Measurements from ENCODE around the gene GNAT3. TPM values are rescaled to one million over a fixed set of nuclear protein-coding genes. Genes with fewer than 3 reads are reported as not detected.
A peak's percentile ranks its signal among the peaks of the same experiment; 100 is the strongest.

The GNAT3 gene
- total RNA-seq, 1 experiment from 2014 or later = not detected

GRCh38 chr7:80415114-80415513, 96.8 kb downstream of the GNAT3 start:
- CTCF ChIA-PET = interaction anchor here (0.8 kb wide), 1 partner anchor 13 kb away, joined by 5 read pairs; no protein-coding TSS in a partner anchor
- DNase-seq (ENCODE audit: low spot score) = no peak
- Histone ChIP-seq H3K36me3 (ENCODE audit: insufficient read depth, low read length, poor library complexity, severe bottlenecking) (no peaks in the 10 kb centered on the region), H3K4me3 (ENCODE audit: low read depth, low read length, poor library complexity, severe bottlenecking) (no peak overlapping the region), H3K27ac (ENCODE audit: low read depth, low read length, poor library complexity, severe bottlenecking) (no peak overlapping the region), H3K9me3 (ENCODE audit: low read depth, low read length, poor library complexity, severe bottlenecking) (no peaks in the 10 kb centered on the region), H3K4me1 (ENCODE audit: insufficient read depth, low read length, poor library complexity, severe bottlenecking) (peaks cover 9% of the 10 kb centered on the region), H3K27me3 (replicated peaks; ENCODE audit: insufficient read depth, low read depth, low read length, poor library complexity) (peaks cover 58% of the 10 kb centered on the region)
- BruUV-seq (replicated peaks) = no TSS peak
- POLR2A ChIA-PET (ENCODE audit: low non-redundant PET) = no interaction called here
- intact Hi-C loops (cut with micrococcal nuclease; ENCODE audit: unreplicated experiment) = no loop called here
- TF ChIP-seq, protein P1, sequence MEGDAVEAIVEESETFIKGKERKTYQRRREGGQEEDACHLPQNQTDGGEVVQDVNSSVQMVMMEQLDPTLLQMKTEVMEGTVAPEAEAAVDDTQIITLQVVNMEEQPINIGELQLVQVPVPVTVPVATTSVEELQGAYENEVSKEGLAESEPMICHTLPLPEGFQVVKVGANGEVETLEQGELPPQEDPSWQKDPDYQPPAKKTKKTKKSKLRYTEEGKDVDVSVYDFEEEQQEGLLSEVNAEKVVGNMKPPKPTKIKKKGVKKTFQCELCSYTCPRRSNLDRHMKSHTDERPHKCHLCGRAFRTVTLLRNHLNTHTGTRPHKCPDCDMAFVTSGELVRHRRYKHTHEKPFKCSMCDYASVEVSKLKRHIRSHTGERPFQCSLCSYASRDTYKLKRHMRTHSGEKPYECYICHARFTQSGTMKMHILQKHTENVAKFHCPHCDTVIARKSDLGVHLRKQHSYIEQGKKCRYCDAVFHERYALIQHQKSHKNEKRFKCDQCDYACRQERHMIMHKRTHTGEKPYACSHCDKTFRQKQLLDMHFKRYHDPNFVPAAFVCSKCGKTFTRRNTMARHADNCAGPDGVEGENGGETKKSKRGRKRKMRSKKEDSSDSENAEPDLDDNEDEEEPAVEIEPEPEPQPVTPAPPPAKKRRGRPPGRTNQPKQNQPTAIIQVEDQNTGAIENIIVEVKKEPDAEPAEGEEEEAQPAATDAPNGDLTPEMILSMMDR (conservative IDR thresholded peaks at IDR 0.05; ENCODE audit: low read depth, low read length) = no peak
- no peak for TF ChIP-seq EZH2 (IDR thresholded peaks at IDR 0.05; ENCODE audit: borderline replicate concordance, low read depth, low read length, poor library complexity, severe bottlenecking)

- ChIA-PET POLR2A (ENCODE audit: low non-redundant PET) (no interaction called here), CTCF (interaction anchor here (0.8 kb wide), 1 partner anchor 14 kb away, joined by 5 read pairs; no protein-coding TSS in a partner anchor)
- intact Hi-C loops (cut with micrococcal nuclease; ENCODE audit: unreplicated experiment) = no loop called here
- Histone ChIP-seq H3K36me3 (ENCODE audit: insufficient read depth, low read length, poor library complexity, severe bottlenecking) (no peaks in the 10 kb centered on the region), H3K27ac (ENCODE audit: low read depth, low read length, poor library complexity, severe bottlenecking) (no peak overlapping the region), H3K4me3 (ENCODE audit: low read depth, low read length, poor library complexity, severe bottlenecking) (no peak overlapping the region), H3K27me3 (replicated peaks; ENCODE audit: insufficient read depth, low read depth, low read length, poor library complexity) (peaks cover 59% of the 10 kb centered on the region), H3K4me1 (ENCODE audit: insufficient read depth, low read length, poor library complexity, severe bottlenecking) (peaks cover 9% of the 10 kb centered on the region), H3K9me3 (ENCODE audit: low read depth, low read length, poor library complexity, severe bottlenecking) (no peaks in the 10 kb centered on the region)
- no peak for TF ChIP-seq EZH2 (IDR thresholded peaks at IDR 0.05; ENCODE audit: borderline replicate concordance, low read depth, low read length, poor library complexity, severe bottlenecking)
- TF ChIP-seq, protein P1 (conservative IDR thresholded peaks at IDR 0.05; ENCODE audit: low read depth, low read length) = no peak
- no TSS peak for BruUV-seq (replicated peaks)
- DNase-seq (ENCODE audit: low spot score) = no peak
Observed at GRCh38 chr7:80414331-80414730, 97.5 kb downstream of the GNAT3 start.

DNA sequence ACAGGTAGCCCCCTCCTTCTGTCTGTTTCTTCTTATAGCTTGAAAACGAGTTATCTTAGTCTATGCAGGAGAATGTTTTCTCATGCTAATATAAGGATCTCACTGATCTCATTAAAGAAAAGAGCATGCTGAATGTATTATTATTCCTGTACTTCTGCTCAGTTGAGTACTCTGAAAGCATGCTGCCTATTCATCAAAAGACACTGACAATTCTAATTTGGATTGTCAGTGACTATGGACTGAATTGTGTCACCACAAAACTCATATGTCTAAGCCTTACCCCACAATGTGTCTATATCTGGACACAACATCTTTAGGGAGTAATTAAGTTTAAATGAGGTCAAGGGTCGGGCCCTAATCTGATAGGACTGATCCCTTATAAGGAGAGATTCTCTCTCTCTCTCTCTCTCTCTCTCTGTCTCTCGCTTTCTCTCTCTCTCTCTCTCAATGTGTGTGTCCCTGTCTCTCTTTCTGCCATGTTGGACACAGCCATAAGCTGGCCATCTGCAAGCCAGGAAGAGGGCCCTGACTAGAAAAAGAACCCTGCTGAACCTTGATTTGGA, 98.4 kb downstream of the GNAT3 start:
- H3K27ac ChIP-seq (ENCODE audit: low read depth, low read length, poor library complexity, severe bottlenecking) = no peak overlapping the region
- POLR2A ChIA-PET (ENCODE audit: low non-redundant PET) = no interaction called here
- H3K4me3 ChIP-seq (ENCODE audit: low read depth, low read length, poor library complexity, severe bottlenecking) = no peak overlapping the region
- H3K4me1 ChIP-seq (ENCODE audit: insufficient read depth, low read length, poor library complexity, severe bottlenecking) = peaks cover 9% of the 10 kb centered on the region
- no TSS peak for BruUV-seq (replicated peaks)
- no peaks in the 10 kb centered on the region for H3K9me3 ChIP-seq (ENCODE audit: low read depth, low read length, poor library complexity, severe bottlenecking)
- no peak for TF ChIP-seq EZH2 (IDR thresholded peaks at IDR 0.05; ENCODE audit: borderline replicate concordance, low read depth, low read length, poor library complexity, severe bottlenecking)
- TF ChIP-seq, protein P1 (conservative IDR thresholded peaks at IDR 0.05; ENCODE audit: low read depth, low read length) = no peak
- intact Hi-C loops (cut with micrococcal nuclease; ENCODE audit: unreplicated experiment) = no loop called here
- CTCF ChIA-PET = no interaction called here
- peak; percentile 26 for DNase-seq (ENCODE audit: low spot score)
- peaks cover 58% of the 10 kb centered on the region for H3K27me3 ChIP-seq (replicated peaks; ENCODE audit: insufficient read depth, low read depth, low read length, poor library complexity)
- H3K36me3 ChIP-seq (ENCODE audit: insufficient read depth, low read length, poor library complexity, severe bottlenecking) = no peaks in the 10 kb centered on the region

Data from A673 (cell line).